Tibial artery (tissue), 4 donors: ENCODE measurements around the gene SCNN1G.

Source experiments
- DNase-seq, 2 donors: peaks; one replicate each; pipeline ENCODE4 v3.0.0-alpha.2; 2019
- H3K27ac ChIP-seq, 2 donors: fragments of 200-600 bp; sonication (generic) in 1 of 2; 1 replicate in 1 of 2; 2 replicates in 1 of 2; pipeline ENCODE4 v1.5.1; 2018 to 2019; ENCODE audit warnings: mild to moderate bottlenecking in 1 of 2
- H3K27me3 ChIP-seq, 2 donors: fragments of 200-600 bp; sonication (generic) in 1 of 2; one replicate each; pipeline versions ENCODE4 v1.5.1 to v1.6.0; 2016 to 2019
- H3K36me3 ChIP-seq, 3 donors: fragments of 200-600 bp; sonication (generic) in 2 of 3; one replicate each; pipeline ENCODE4 v1.5.1; 2016 to 2019; ENCODE audit warnings: mild to moderate bottlenecking in 2 of 3
- H3K4me1 ChIP-seq, 4 donors: fragments of 200-600 bp; sonication (generic) in 2 of 4; 1 replicate in 3 of 4; 2 replicates in 1 of 4; pipeline ENCODE4 v1.5.1; 2016 to 2019
- H3K4me3 ChIP-seq, 2 donors: fragments of 200-600 bp; sonication (generic) in 1 of 2; 1 replicate in 1 of 2; 2 replicates in 1 of 2; pipeline ENCODE4 v1.5.1; 2018 to 2019; ENCODE audit warnings: mild to moderate bottlenecking in 2 of 2
- H3K9me3 ChIP-seq, 3 donors: fragments of 200-600 bp; sonication (generic) in 1 of 3; one replicate each; pipeline ENCODE4 v1.5.1; 2016 to 2019
- CTCF ChIP-seq, 2 experiments: fragments of 200-600 bp in 1 of 2; fragments of 450-650 bp in 1 of 2; IDR thresholded peaks; one replicate each; pipeline ENCODE4 v1.5.1; 2017 to 2019; ENCODE audit warnings: antibody characterized with exemption in 2 of 2, mild to moderate bottlenecking in 1 of 2, moderate library complexity in 1 of 2
- intact Hi-C: fragments of 100-400 bp; cut with DNase I; formaldehyde crosslinking; loops from one replicate; pipeline ENCODE4 v1.15.0; 2023; ENCODE audit warnings: low total_unique reads

Gene SCNN1G

DNA sequence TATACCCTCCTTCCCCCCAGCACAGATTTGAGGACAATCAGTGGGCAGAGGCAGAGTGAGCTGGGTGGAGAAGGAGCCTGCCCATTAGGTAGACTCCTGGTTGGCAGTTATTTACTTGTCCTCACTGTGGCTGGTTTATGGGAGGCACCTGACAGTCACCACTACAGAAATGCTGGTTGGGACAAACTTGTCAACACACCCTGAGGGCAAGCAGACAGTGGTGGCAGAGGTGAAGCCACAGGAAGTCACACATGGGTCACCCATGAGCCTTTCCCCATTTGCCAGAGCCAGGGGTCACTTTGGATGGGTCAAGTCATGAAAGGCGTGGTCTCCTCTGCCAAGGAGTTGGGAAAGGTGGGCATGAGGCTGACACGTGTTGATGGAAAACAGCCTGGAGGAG, 6.4 kb downstream of the SCNN1G start:
- Histone ChIP-seq H3K27ac (no peak overlapping the region), H3K4me1 (no peaks in the 10 kb centered on the region), H3K9me3 (no peaks in the 10 kb centered on the region), H3K27me3 (peaks cover 0 to 42% of the 10 kb centered on the region in 2 donors), H3K36me3 (peaks cover 0 to 13% (median 0%) of the 10 kb centered on the region in 3 donors), H3K4me3 (no peak overlapping the region)
- intact Hi-C loops: loop anchor here (10.0 kb wide), 1 partner anchor 194 kb away; no protein-coding TSS in a partner anchor
- TF ChIP-seq CTCF (IDR thresholded peaks at IDR 0.05): no peak
- no peak for DNase-seq

GRCh38 chr16:23194497-23195221, 12.1 kb downstream of the SCNN1G start:
- Histone ChIP-seq H3K36me3 (peaks cover 0 to 10% (median 0%) of the 10 kb centered on the region in 3 donors), H3K9me3 (no peaks in the 10 kb centered on the region), H3K4me1 (no peaks in the 10 kb centered on the region), H3K27me3 (no peaks in the 10 kb centered on the region), H3K27ac (no peak overlapping the region), H3K4me3 (no peak overlapping the region)
- TF ChIP-seq CTCF (IDR thresholded peaks at IDR 0.05): no peak
- intact Hi-C loops: no loop called here
- DNase-seq: no peak

GRCh38 chr16:23195366-23195978, 12.9 kb downstream of the SCNN1G start:
- intact Hi-C loops: no loop called here
- no peak for DNase-seq
- no peak overlapping the region for H3K27ac ChIP-seq
- H3K9me3 ChIP-seq: no peaks in the 10 kb centered on the region
- H3K27me3 ChIP-seq: peaks cover 0 to 3% of the 10 kb centered on the region in 2 donors
- H3K4me3 ChIP-seq: no peak overlapping the region
- H3K4me1 ChIP-seq: no peaks in the 10 kb centered on the region
- no peak for TF ChIP-seq CTCF (IDR thresholded peaks at IDR 0.05)
- peaks cover 0 to 5% (median 0%) of the 10 kb centered on the region in 3 donors for H3K36me3 ChIP-seq

GRCh38 chr16:23196539-23196938, 14.0 kb downstream of the SCNN1G start:
- no peak for DNase-seq
- Histone ChIP-seq H3K4me1 (no peaks in the 10 kb centered on the region), H3K9me3 (no peaks in the 10 kb centered on the region), H3K27me3 (peaks cover 0 to 6% of the 10 kb centered on the region in 2 donors), H3K36me3 (peaks cover 0 to 5% (median 0%) of the 10 kb centered on the region in 3 donors), H3K4me3 (no peak overlapping the region), H3K27ac (no peak overlapping the region)
- no peak for TF ChIP-seq CTCF (IDR thresholded peaks at IDR 0.05)
- intact Hi-C loops: no loop called here

DNA sequence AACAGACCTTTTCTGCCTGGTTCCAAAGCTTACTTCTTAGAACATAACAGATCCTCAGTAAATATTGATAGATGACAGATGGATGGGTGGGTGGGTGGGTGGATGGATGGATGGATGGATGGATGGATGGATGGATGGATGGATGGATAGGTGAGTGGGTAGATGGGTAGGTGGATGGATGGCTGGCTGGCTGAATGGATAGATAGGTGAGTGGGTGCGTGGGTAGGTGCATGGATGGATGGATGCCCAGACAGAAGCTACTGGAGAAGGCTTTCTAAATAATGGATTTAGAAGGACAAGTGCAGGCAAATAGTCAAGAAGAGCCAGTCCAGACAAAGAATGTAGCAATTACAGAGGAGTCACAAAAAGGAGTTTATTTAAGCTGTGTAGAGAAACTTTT, 19.6 kb downstream of the SCNN1G start:
- Histone ChIP-seq H3K4me3 (no peak overlapping the region), H3K36me3 (no peaks in the 10 kb centered on the region), H3K27ac (no peak overlapping the region), H3K4me1 (no peaks in the 10 kb centered on the region), H3K27me3 (peaks cover 0 to 25% of the 10 kb centered on the region in 2 donors), H3K9me3 (no peaks in the 10 kb centered on the region)
- intact Hi-C loops: no loop called here
- no peak for DNase-seq
- TF ChIP-seq CTCF (IDR thresholded peaks at IDR 0.05): no peak
